SK-N-SH treated with all-trans-retinoic acid at 6 μM for 48 hours (cell line): Measurements from ENCODE around the gene EXTL1.

Experiments used
- ATAC-seq: fragments of 200-7000 bp; cut with Tn5 transposase; 3 replicates; pipeline ENCODE4 v1.9.1; 2020; ENCODE audit warnings: mild to moderate bottlenecking, moderate library complexity
- ARNTL ChIP-seq: fragments of 450-650 bp; formaldehyde crosslinking; IDR thresholded peaks from 2 replicates; pipeline ENCODE4 v1.5.0; 2020; ENCODE audit warnings: low read depth, mild to moderate bottlenecking, moderate library complexity, borderline replicate concordance
- BACH2 ChIP-seq: fragments of 250-450 bp; sonication (Bioruptor Pico); IDR thresholded peaks from 2 replicates; pipeline ENCODE4 v1.9.0; 2021; ENCODE audit warnings: mild to moderate bottlenecking, borderline replicate concordance
- ESRRG ChIP-seq: fragments of 250-450 bp; sonication (Bioruptor Pico); IDR thresholded peaks from 2 replicates; pipeline ENCODE4 v1.6.1; 2021; ENCODE audit warnings: mild to moderate bottlenecking
- GLIS3 ChIP-seq: fragments of 250-450 bp; sonication (Bioruptor Pico); IDR thresholded peaks from 2 replicates; pipeline ENCODE4 v1.5.0; 2020; ENCODE audit warnings: mild to moderate bottlenecking, moderate library complexity
- ISL1 ChIP-seq: fragments of 250-450 bp; sonication (Bioruptor Pico); IDR thresholded peaks from 2 replicates; pipeline ENCODE4 v2.1.2; 2022; ENCODE audit warnings: mild to moderate bottlenecking, moderate library complexity
- OSR1 ChIP-seq: fragments of 250-450 bp; sonication (Bioruptor Pico); IDR thresholded peaks from 2 replicates; pipeline ENCODE4 v1.8.0; 2022; ENCODE audit warnings: moderate library complexity, mild to moderate bottlenecking, inconsistent platforms
- PPARA ChIP-seq: fragments of 250-450 bp; sonication (Bioruptor Pico); IDR thresholded peaks from 2 replicates; pipeline ENCODE4 v1.5.0; 2020; ENCODE audit warnings: mild to moderate bottlenecking, borderline replicate concordance
- SNAI2 ChIP-seq: fragments of 250-450 bp; sonication (Bioruptor Pico); IDR thresholded peaks from 2 replicates; pipeline ENCODE4 v1.5.0; 2020; ENCODE audit warnings: mild to moderate bottlenecking, moderate library complexity
- TCF4 ChIP-seq: fragments of 250-450 bp; sonication (Bioruptor Pico); IDR thresholded peaks from 2 replicates; pipeline ENCODE4 v1.8.0; 2021; ENCODE audit warnings: mild to moderate bottlenecking, moderate library complexity, borderline replicate concordance
- TOX ChIP-seq: fragments of 250-450 bp; sonication (Bioruptor Pico); IDR thresholded peaks from 2 replicates; pipeline ENCODE4 v1.8.0; 2021; ENCODE audit warnings: mild to moderate bottlenecking, moderate library complexity, borderline replicate concordance
- ZC3H10 ChIP-seq: fragments of 250-450 bp; sonication (Bioruptor Pico); IDR thresholded peaks from 2 replicates; pipeline ENCODE4 v1.5.1; 2021; ENCODE audit warnings: mild to moderate bottlenecking, moderate library complexity
- ZFP3 ChIP-seq: fragments of 250-450 bp; sonication (Bioruptor Pico); IDR thresholded peaks from 2 replicates; pipeline ENCODE4 v1.5.0; 2020; ENCODE audit warnings: mild to moderate bottlenecking, moderate library complexity
- ZFP30 ChIP-seq: fragments of 450-650 bp; formaldehyde crosslinking; IDR thresholded peaks from 2 replicates; pipeline ENCODE4 v1.5.0; 2022; ENCODE audit warnings: mild to moderate bottlenecking, moderate library complexity
- ZNF565 ChIP-seq: fragments of 450-650 bp; formaldehyde crosslinking; conservative IDR thresholded peaks from 2 replicates; pipeline ENCODE4 v1.5.0; 2020; ENCODE audit warnings: low read depth, mild to moderate bottlenecking, moderate library complexity
- ZNF70 ChIP-seq: fragments of 450-650 bp; formaldehyde crosslinking; IDR thresholded peaks from 2 replicates; pipeline ENCODE4 v1.5.0; 2020; ENCODE audit warnings: mild to moderate bottlenecking, moderate library complexity
- ZNF8 ChIP-seq: fragments of 450-650 bp; formaldehyde crosslinking; IDR thresholded peaks from 2 replicates; pipeline ENCODE4 v1.5.0; 2020; ENCODE audit warnings: mild to moderate bottlenecking, moderate library complexity
- TF ChIP-seq, protein P1 (sequence below): fragments of 250-450 bp; sonication (Bioruptor Pico); IDR thresholded peaks from 2 replicates; pipeline ENCODE4 v1.5.1; 2020; ENCODE audit warnings: low read depth, mild to moderate bottlenecking, moderate library complexity
- TF ChIP-seq, protein P2 (sequence below): fragments of 250-450 bp; sonication (Bioruptor Pico); IDR thresholded peaks from 2 replicates; pipeline ENCODE4 v1.8.0; 2021; ENCODE audit warnings: low read depth, mild to moderate bottlenecking, moderate library complexity, borderline replicate concordance
- TF ChIP-seq, protein P3 (sequence below): fragments of 250-450 bp; sonication (Bioruptor Pico); IDR thresholded peaks from 2 replicates; pipeline ENCODE4 v1.5.0; 2020; ENCODE audit warnings: mild to moderate bottlenecking, moderate library complexity
- TF ChIP-seq, protein P4 (sequence below): fragments of 250-450 bp; sonication (Bioruptor Pico); IDR thresholded peaks from 2 replicates; pipeline ENCODE4 v1.8.0; 2020; ENCODE audit warnings: mild to moderate bottlenecking, moderate library complexity, borderline replicate concordance
- TF ChIP-seq, protein P5 (sequence below): fragments of 250-450 bp; sonication (Bioruptor Pico); IDR thresholded peaks from 2 replicates; pipeline ENCODE4 v1.5.1; 2021; ENCODE audit warnings: mild to moderate bottlenecking, moderate library complexity

The EXTL1 gene

DNA sequence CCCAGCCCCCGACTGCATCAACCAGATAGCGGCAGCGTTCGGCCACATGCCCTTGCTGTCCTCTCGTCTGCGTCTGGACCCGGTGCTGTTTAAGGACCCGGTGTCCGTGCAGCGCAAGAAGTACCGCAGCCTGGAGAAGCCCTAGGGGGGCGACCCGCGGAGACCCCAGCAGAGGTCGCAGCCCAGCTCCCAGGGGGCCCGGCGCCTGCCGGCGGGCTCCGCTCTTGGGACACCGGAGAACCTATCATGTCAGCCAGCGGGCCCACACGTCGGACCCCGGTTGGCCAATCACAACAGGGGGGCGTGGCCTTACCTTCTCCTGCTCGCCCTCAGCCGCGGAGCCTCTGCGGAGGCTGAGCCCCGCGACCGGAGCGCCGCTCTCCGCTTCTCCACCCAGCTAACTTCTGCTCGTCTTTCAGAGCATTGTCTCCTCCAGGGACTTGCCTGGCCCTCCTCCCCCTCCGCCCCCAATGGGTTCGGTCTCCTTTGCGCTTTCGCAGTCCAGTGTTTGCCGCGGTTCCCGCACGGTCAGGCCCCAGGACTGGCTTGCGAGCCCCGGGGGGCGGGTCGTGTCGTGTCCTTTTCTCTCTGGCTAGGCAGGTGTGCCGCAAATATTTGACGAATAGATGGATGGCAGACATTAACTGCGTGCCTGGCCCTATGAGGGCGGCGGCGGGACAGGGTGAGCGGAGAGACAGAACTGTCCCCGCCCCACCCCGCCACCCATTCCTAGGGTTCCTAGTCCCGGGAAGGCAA is 13.8 kb downstream of the EXTL1 start:
- peak; percentile 95 for ATAC-seq
- no peak for TF ChIP-seq TOX (CRISPR knock-in tag)
- TF ChIP-seq, protein P1, sequence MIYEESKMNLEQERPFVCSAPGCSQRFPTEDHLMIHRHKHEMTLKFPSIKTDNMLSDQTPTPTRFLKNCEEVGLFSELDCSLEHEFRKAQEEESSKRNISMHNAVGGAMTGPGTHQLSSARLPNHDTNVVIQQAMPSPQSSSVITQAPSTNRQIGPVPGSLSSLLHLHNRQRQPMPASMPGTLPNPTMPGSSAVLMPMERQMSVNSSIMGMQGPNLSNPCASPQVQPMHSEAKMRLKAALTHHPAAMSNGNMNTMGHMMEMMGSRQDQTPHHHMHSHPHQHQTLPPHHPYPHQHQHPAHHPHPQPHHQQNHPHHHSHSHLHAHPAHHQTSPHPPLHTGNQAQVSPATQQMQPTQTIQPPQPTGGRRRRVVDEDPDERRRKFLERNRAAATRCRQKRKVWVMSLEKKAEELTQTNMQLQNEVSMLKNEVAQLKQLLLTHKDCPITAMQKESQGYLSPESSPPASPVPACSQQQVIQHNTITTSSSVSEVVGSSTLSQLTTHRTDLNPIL, result no peak
- TF ChIP-seq PPARA, result no peak
- TF ChIP-seq BACH2 (CRISPR knock-in tag), result no peak
- TF ChIP-seq GLIS3, result no peak
- no peak for TF ChIP-seq ZNF8 (CRISPR knock-in tag)
- TF ChIP-seq ZFP30 (CRISPR knock-in tag), result no peak
- TF ChIP-seq ARNTL (CRISPR knock-in tag), result no peak
- TF ChIP-seq ZNF565 (CRISPR knock-in tag), result no peak
- TF ChIP-seq TCF4, result no peak
- TF ChIP-seq SNAI2 (CRISPR knock-in tag), result no peak
- TF ChIP-seq, protein P2, sequence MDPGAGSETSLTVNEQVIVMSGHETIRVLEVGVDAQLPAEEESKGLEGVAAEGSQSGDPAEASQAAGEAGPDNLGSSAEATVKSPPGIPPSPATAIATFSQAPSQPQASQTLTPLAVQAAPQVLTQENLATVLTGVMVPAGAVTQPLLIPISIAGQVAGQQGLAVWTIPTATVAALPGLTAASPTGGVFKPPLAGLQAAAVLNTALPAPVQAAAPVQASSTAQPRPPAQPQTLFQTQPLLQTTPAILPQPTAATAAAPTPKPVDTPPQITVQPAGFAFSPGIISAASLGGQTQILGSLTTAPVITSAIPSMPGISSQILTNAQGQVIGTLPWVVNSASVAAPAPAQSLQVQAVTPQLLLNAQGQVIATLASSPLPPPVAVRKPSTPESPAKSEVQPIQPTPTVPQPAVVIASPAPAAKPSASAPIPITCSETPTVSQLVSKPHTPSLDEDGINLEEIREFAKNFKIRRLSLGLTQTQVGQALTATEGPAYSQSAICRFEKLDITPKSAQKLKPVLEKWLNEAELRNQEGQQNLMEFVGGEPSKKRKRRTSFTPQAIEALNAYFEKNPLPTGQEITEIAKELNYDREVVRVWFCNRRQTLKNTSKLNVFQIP (CRISPR knock-in tag), result no peak
- no peak for TF ChIP-seq OSR1 (CRISPR knock-in tag)
- TF ChIP-seq, protein P3, sequence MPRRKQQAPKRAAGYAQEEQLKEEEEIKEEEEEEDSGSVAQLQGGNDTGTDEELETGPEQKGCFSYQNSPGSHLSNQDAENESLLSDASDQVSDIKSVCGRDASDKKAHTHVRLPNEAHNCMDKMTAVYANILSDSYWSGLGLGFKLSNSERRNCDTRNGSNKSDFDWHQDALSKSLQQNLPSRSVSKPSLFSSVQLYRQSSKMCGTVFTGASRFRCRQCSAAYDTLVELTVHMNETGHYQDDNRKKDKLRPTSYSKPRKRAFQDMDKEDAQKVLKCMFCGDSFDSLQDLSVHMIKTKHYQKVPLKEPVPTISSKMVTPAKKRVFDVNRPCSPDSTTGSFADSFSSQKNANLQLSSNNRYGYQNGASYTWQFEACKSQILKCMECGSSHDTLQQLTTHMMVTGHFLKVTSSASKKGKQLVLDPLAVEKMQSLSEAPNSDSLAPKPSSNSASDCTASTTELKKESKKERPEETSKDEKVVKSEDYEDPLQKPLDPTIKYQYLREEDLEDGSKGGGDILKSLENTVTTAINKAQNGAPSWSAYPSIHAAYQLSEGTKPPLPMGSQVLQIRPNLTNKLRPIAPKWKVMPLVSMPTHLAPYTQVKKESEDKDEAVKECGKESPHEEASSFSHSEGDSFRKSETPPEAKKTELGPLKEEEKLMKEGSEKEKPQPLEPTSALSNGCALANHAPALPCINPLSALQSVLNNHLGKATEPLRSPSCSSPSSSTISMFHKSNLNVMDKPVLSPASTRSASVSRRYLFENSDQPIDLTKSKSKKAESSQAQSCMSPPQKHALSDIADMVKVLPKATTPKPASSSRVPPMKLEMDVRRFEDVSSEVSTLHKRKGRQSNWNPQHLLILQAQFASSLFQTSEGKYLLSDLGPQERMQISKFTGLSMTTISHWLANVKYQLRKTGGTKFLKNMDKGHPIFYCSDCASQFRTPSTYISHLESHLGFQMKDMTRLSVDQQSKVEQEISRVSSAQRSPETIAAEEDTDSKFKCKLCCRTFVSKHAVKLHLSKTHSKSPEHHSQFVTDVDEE (CRISPR knock-in tag), result no peak
- TF ChIP-seq ZC3H10 (CRISPR knock-in tag), result no peak
- TF ChIP-seq ESRRG (CRISPR knock-in tag), result no peak

DNA sequence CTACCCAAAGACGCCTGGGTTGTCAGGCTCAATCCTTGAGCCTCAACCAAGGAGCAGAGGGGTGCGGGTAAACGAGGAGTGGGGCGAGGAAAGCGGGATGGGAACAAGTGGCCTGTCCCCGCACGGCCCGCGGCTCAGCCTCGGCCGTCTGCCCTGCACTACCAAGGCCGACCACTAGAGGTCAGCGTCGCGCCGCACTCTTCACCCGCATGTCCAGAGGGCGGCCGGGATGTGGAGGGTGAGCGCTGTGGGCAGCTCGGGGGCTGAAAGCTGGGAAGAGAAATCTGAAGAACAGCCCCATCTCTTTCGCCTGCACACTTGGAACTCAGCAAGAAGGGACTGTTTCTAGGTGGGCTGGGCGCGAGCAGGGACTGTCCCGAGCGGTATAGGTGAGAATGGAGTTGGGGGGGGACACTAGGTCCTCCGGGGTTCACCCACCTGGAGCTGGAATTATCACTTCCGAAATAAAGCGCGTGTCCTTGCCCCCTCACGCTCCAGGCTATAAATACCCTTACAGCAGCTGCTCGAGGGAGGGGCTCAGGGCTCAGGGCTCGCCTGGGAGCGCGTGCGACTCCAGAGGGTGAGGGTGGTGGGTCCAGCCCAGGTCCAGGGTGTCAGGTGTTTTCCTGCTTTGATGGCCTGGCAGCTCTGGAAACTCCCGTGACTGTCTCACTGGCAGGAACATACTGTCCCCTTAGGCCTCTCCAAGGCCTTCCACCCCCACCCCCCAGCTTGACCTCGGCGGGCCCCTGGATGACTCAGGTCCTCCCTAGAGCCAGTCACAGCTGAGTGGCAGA is 14.6 kb downstream of the EXTL1 start:
- peak; percentile 92 for ATAC-seq
- TF ChIP-seq, protein P4, sequence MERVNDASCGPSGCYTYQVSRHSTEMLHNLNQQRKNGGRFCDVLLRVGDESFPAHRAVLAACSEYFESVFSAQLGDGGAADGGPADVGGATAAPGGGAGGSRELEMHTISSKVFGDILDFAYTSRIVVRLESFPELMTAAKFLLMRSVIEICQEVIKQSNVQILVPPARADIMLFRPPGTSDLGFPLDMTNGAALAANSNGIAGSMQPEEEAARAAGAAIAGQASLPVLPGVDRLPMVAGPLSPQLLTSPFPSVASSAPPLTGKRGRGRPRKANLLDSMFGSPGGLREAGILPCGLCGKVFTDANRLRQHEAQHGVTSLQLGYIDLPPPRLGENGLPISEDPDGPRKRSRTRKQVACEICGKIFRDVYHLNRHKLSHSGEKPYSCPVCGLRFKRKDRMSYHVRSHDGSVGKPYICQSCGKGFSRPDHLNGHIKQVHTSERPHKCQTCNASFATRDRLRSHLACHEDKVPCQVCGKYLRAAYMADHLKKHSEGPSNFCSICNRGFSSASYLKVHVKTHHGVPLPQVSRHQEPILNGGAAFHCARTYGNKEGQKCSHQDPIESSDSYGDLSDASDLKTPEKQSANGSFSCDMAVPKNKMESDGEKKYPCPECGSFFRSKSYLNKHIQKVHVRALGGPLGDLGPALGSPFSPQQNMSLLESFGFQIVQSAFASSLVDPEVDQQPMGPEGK (CRISPR knock-in tag), result no peak
- TF ChIP-seq TOX (CRISPR knock-in tag) (no peak), ARNTL (CRISPR knock-in tag) (no peak), ZFP30 (CRISPR knock-in tag) (no peak), ESRRG (CRISPR knock-in tag) (no peak), ZNF565 (CRISPR knock-in tag) (no peak), ZC3H10 (CRISPR knock-in tag) (no peak), OSR1 (CRISPR knock-in tag) (no peak), TCF4 (no peak), ZFP3 (no peak), SNAI2 (CRISPR knock-in tag) (no peak), ZNF70 (CRISPR knock-in tag) (no peak; the same call in 1 of the 2 replicates), ISL1 (no peak), PPARA (no peak), ZNF8 (CRISPR knock-in tag) (no peak)
- TF ChIP-seq, protein P3 (CRISPR knock-in tag), result no peak
- TF ChIP-seq, protein P5, sequence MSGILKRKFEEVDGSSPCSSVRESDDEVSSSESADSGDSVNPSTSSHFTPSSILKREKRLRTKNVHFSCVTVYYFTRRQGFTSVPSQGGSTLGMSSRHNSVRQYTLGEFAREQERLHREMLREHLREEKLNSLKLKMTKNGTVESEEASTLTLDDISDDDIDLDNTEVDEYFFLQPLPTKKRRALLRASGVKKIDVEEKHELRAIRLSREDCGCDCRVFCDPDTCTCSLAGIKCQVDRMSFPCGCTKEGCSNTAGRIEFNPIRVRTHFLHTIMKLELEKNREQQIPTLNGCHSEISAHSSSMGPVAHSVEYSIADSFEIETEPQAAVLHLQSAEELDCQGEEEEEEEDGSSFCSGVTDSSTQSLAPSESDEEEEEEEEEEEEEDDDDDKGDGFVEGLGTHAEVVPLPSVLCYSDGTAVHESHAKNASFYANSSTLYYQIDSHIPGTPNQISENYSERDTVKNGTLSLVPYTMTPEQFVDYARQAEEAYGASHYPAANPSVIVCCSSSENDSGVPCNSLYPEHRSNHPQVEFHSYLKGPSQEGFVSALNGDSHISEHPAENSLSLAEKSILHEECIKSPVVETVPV (CRISPR knock-in tag), result no peak
